ENCODE data around the gene LZTR1. TPM values are rescaled to one million over a fixed set of nuclear protein-coding genes. Genes with fewer than 3 reads are reported as not detected.

Gene LZTR1
- total RNA-seq, 2 donors from 2014 or later, result 46.1 to 56.3 TPM

- no peak for DNase-seq (ENCODE audit: low spot score)
- intact Hi-C loops (cut with DNase I), result no loop called here
Observed at GRCh38 chr22:20990184-20991180, 8.4 kb downstream of the LZTR1 start.

- no peak for DNase-seq (ENCODE audit: low spot score)
- intact Hi-C loops (cut with DNase I), result no loop called here
Observed at GRCh38 chr22:20991252-20992055, 9.4 kb downstream of the LZTR1 start.

GRCh38 chr22:20992056-20992442, 10.0 kb downstream of the LZTR1 start:
- DNase-seq (ENCODE audit: low spot score), result no peak
- intact Hi-C loops (cut with DNase I), result no loop called here

GRCh38 chr22:20992456-20993303, 10.6 kb downstream of the LZTR1 start:
- intact Hi-C loops (cut with DNase I), result no loop called here

GRCh38 chr22:20993304-20994127, 11.4 kb downstream of the LZTR1 start:
- DNase-seq (ENCODE audit: low spot score), result no peak
- intact Hi-C loops (cut with DNase I), result no loop called here

More at GRCh38 chr22:20992456-20993303, 10.6 kb downstream of the LZTR1 start:
- DNase-seq (ENCODE audit: low spot score), result no peak

GRCh38 chr22:20994128-20994901, 12.2 kb downstream of the LZTR1 start:
- intact Hi-C loops (cut with DNase I), result no loop called here
- DNase-seq (ENCODE audit: low spot score), result no peak

- no peak for DNase-seq (ENCODE audit: low spot score)
- intact Hi-C loops (cut with DNase I), result no loop called here
Observed at GRCh38 chr22:20994902-20995241, 12.8 kb downstream of the LZTR1 start.

- intact Hi-C loops (cut with DNase I), result no loop called here
- DNase-seq (ENCODE audit: low spot score), result no peak
Observed at GRCh38 chr22:20995329-20996030, 13.4 kb downstream of the LZTR1 start.

GRCh38 chr22:20996031-20996410, 13.9 kb downstream of the LZTR1 start:
- intact Hi-C loops (cut with DNase I), result no loop called here
- DNase-seq (ENCODE audit: low spot score), result no peak

- intact Hi-C loops (cut with DNase I), result no loop called here
- DNase-seq (ENCODE audit: low spot score), result no peak
Observed at GRCh38 chr22:20996598-20997535, 14.8 kb downstream of the LZTR1 start.

- no peak for DNase-seq (ENCODE audit: low spot score)
- intact Hi-C loops (cut with DNase I), result no loop called here
Observed at GRCh38 chr22:20997536-20998257, 15.6 kb downstream of the LZTR1 start.

- DNase-seq (ENCODE audit: low spot score), result no peak
- intact Hi-C loops (cut with DNase I), result no loop called here
Observed at GRCh38 chr22:20998411-20999336, 16.6 kb downstream of the LZTR1 start.

- no peak for DNase-seq (ENCODE audit: low spot score)
- intact Hi-C loops (cut with DNase I), result no loop called here
Observed at GRCh38 chr22:20999350-21000206, 17.5 kb downstream of the LZTR1 start.

Data from posterior vena cava (tissue), 2 donors.